Measurements from ENCODE around the gene STK17A.

Gene STK17A

DNA sequence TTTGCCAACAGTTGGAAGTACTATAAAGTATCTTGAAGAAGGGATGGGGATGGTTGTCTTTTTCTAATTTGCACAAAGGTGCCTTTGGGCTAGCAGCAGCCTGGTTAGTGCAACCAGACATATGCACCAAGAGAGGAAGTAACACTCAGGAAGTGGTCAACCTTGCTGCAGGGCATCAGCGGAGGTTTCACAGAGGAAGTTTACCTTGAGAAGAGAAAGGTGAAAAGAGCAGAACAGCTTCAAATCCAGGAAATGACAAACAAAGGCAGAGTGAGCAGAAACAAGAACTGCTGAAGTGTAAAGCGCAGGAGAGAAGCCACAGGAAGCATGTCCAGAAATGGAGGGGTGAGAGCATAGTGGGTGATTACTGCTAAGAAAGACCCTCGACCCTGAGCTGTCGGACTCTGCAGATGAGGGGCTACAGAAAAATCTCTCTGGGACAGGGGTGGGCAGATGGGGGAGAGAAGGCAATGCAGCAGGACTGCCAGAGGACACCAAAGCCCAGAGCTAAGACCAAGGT lies 66.9 kb downstream of the STK17A start:
- H3K9me3 ChIP-seq (ENCODE audit: insufficient read depth, low read length, severe bottlenecking): no peaks in the 10 kb centered on the region
- H3K4me1 ChIP-seq (ENCODE audit: insufficient read depth, low read length): peaks cover 66% of the 10 kb centered on the region
- H3K27me3 ChIP-seq (ENCODE audit: insufficient read depth, low read length, poor library complexity): no peaks in the 10 kb centered on the region
- H3K79me2 ChIP-seq (ENCODE audit: insufficient read depth, low read length): peaks cover 66% of the 10 kb centered on the region
- peaks cover 74% of the 10 kb centered on the region for H4K20me1 ChIP-seq (ENCODE audit: insufficient read depth, low read length)
- no peak overlapping the region for H2AFZ ChIP-seq (ENCODE audit: low read depth, low read length)
- H3K36me3 ChIP-seq (ENCODE audit: insufficient read depth, low read length): peaks cover 41% of the 10 kb centered on the region
- H3K27ac ChIP-seq (ENCODE audit: low read length): peak overlapping the region; percentile 67
- no peak overlapping the region for H3K4me3 ChIP-seq (ENCODE audit: low read depth in 1 of 2, low read length in 2 of 2)
- TF ChIP-seq EZH2 (IDR thresholded peaks at IDR 0.05; ENCODE audit: borderline replicate concordance, low read depth, low read length, severe bottlenecking): no peak
- TF ChIP-seq CTCF (IDR thresholded peaks at IDR 0.05; ENCODE audit: borderline replicate concordance, extremely low read depth, low read length, poor library complexity, severe bottlenecking): no peak
- ATAC-seq (ENCODE audit: insufficient read depth, low read depth): peak; percentile 56
- peak; percentile 65 for DNase-seq
- peak overlapping the region; percentile 56 for H3K4me2 ChIP-seq (ENCODE audit: insufficient read depth, low read length)
- H3K9ac ChIP-seq (ENCODE audit: low read depth, low read length): peak overlapping the region; percentile 18; the same call in 1 of the 2 replicates

DNA sequence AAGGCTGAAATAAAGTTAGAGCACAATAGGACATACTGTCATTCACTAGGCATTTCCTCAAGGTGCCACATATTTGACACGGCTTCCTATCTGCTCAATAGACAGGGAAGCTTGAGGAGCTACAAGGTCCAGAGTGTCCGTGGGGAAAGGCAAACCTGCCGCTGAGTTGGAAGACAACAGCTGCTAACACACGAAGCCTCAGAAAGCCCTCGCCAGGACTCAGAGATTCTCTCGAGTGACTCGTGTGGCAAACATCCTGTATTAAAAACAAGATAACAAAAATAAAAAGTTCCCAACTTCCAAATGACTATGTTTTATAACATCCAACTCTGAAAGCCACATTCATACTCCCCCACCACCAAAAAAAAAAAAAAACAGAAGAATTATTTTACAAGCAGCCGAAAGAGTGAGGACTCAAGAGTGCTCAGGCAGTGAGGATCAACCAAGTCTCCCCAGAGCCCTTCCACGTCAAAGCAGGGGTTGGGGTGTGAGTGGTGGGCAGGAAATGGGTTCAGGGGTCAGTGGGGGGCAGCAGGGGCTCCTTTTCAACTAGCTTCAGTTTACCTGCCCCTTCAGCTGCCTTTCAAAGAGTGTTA lies 67.6 kb downstream of the STK17A start:
- ATAC-seq (ENCODE audit: insufficient read depth, low read depth): no peak
- peak overlapping the region; percentile 56 for H3K4me2 ChIP-seq (ENCODE audit: insufficient read depth, low read length)
- H3K4me1 ChIP-seq (ENCODE audit: insufficient read depth, low read length): peaks cover 66% of the 10 kb centered on the region
- peaks cover 70% of the 10 kb centered on the region for H3K79me2 ChIP-seq (ENCODE audit: insufficient read depth, low read length)
- H4K20me1 ChIP-seq (ENCODE audit: insufficient read depth, low read length): peaks cover 74% of the 10 kb centered on the region
- peak overlapping the region; percentile 65 for H3K27ac ChIP-seq (ENCODE audit: low read length)
- H3K4me3 ChIP-seq (ENCODE audit: low read depth in 1 of 2, low read length in 2 of 2): no peak overlapping the region
- no peaks in the 10 kb centered on the region for H3K27me3 ChIP-seq (ENCODE audit: insufficient read depth, low read length, poor library complexity)
- H3K9me3 ChIP-seq (ENCODE audit: insufficient read depth, low read length, severe bottlenecking): no peaks in the 10 kb centered on the region
- peaks cover 35% of the 10 kb centered on the region for H3K36me3 ChIP-seq (ENCODE audit: insufficient read depth, low read length)
- H3K9ac ChIP-seq (ENCODE audit: low read depth, low read length): peak overlapping the region; percentile 18; the same call in 1 of the 2 replicates
- TF ChIP-seq CTCF (IDR thresholded peaks at IDR 0.05; ENCODE audit: borderline replicate concordance, extremely low read depth, low read length, poor library complexity, severe bottlenecking): no peak
- TF ChIP-seq EZH2 (IDR thresholded peaks at IDR 0.05; ENCODE audit: borderline replicate concordance, low read depth, low read length, severe bottlenecking): no peak
- H2AFZ ChIP-seq (ENCODE audit: low read depth, low read length): no peak overlapping the region
- DNase-seq: no peak

- no peak for TF ChIP-seq CTCF (IDR thresholded peaks at IDR 0.05; ENCODE audit: borderline replicate concordance, extremely low read depth, low read length, poor library complexity, severe bottlenecking)
- no peak for TF ChIP-seq EZH2 (IDR thresholded peaks at IDR 0.05; ENCODE audit: borderline replicate concordance, low read depth, low read length, severe bottlenecking)
- Histone ChIP-seq H3K4me3 (ENCODE audit: low read depth in 1 of 2, low read length in 2 of 2) (no peak overlapping the region), H4K20me1 (ENCODE audit: insufficient read depth, low read length) (peaks cover 62% of the 10 kb centered on the region), H3K36me3 (ENCODE audit: insufficient read depth, low read length) (peaks cover 24% of the 10 kb centered on the region), H3K9ac (ENCODE audit: low read depth, low read length) (no peak overlapping the region), H3K27me3 (ENCODE audit: insufficient read depth, low read length, poor library complexity) (no peaks in the 10 kb centered on the region), H3K4me1 (ENCODE audit: insufficient read depth, low read length) (peaks cover 54% of the 10 kb centered on the region), H3K79me2 (ENCODE audit: insufficient read depth, low read length) (peaks cover 72% of the 10 kb centered on the region), H3K4me2 (ENCODE audit: insufficient read depth, low read length) (no peak overlapping the region), H3K27ac (ENCODE audit: low read length) (no peak overlapping the region), H2AFZ (ENCODE audit: low read depth, low read length) (no peak overlapping the region), H3K9me3 (ENCODE audit: insufficient read depth, low read length, severe bottlenecking) (no peaks in the 10 kb centered on the region)
- DNase-seq (no peak), ATAC-seq (ENCODE audit: insufficient read depth, low read depth) (no peak)
Observed at GRCh38 chr7:43652364-43652763, 69.5 kb downstream of the STK17A start.
